AG04450 (cell line): ENCODE results near the gene GLT1D1. TPM values are rescaled to one million over a fixed set of nuclear protein-coding genes. Genes with fewer than 3 reads are reported as not detected.

ENCODE experiments used
- CTCF ChIA-PET: fragments of 300-600, 350-600 bp; formaldehyde crosslinking; extraction: SDS; loops from one replicate; lab custom pipeline; 2022; ENCODE audit warnings: antibody characterized with exemption, inconsistent platforms; lab: Charles Lee
- POLR2A ChIA-PET: fragments of 350-600 bp; formaldehyde crosslinking; extraction: SDS; loops from one replicate; lab custom pipeline; 2021; ENCODE audit warnings: antibody characterized with exemption, inconsistent platforms; lab: Yijun Ruan, JAX
- DNase-seq: peaks from one replicate; pipeline ENCODE4 v3.0.0-alpha.2; 2011; ENCODE audit warnings: low read depth, low spot score
- H3K27ac ChIP-seq: one replicate; pipeline ENCODE4 v1.5.1; 2012; ENCODE audit warnings: low read depth, low read length, control low read depth
- H3K27me3 ChIP-seq: one replicate; pipeline ENCODE4 v1.6.0; 2012; ENCODE audit warnings: low read length; ENCODE audit not compliant: control insufficient read depth, insufficient read depth
- H3K4me3 ChIP-seq: 2 replicates; pipeline ENCODE4 v1.5.1; 2011; ENCODE audit warnings: mild to moderate bottlenecking, low read depth, low read length, control low read depth
- H3K9me3 ChIP-seq: 2 replicates; pipeline ENCODE4 v1.5.1; 2012; ENCODE audit warnings: low read length; ENCODE audit not compliant: control insufficient read depth, insufficient read depth
- CTCF ChIP-seq: IDR thresholded peaks from 2 replicates; pipeline ENCODE4 v1.5.1; 2011; ENCODE audit warnings: low read depth, low read length, control low read depth, inconsistent platforms
- polyA plus RNA-seq: library from polyadenylated mRNA; depleted of rRNA; stranded (reverse); fragments of >200 nt; gene quantifications from 2 replicates; pipeline ENCODE4 v1.2.3, GENCODE V29; 2011

Gene GLT1D1
- polyA plus RNA-seq, 1 experiment = not detected

GRCh38 chr12:128820723-128821432, 32.4 kb upstream of the GLT1D1 start:
- Histone ChIP-seq H3K27ac (no peak overlapping the region), H3K4me3 (no peak overlapping the region), H3K27me3 (no peaks in the 10 kb centered on the region), H3K9me3 (no peaks in the 10 kb centered on the region)
- TF ChIP-seq CTCF = no peak
- POLR2A ChIA-PET = no interaction called here
- CTCF ChIA-PET = interaction anchor here (1.2 kb wide), 1 partner anchor 39 kb away, joined by 7 read pairs; no protein-coding TSS in a partner anchor
- DNase-seq = no peak

GRCh38 chr12:128823216-128823915, 29.9 kb upstream of the GLT1D1 start:
- no peak for TF ChIP-seq CTCF
- H3K27ac ChIP-seq = no peak overlapping the region
- H3K4me3 ChIP-seq = peak overlapping the region; percentile 98
- H3K9me3 ChIP-seq = peaks cover 3% of the 10 kb centered on the region; the same call in 1 of the 2 replicates
- no peak for DNase-seq
- no peaks in the 10 kb centered on the region for H3K27me3 ChIP-seq
- CTCF ChIA-PET = no interaction called here
- POLR2A ChIA-PET = no interaction called here

- POLR2A ChIA-PET = interaction anchor here (0.7 kb wide), 2 partner anchors 41 to 57 kb away, joined by 3 read pairs; no protein-coding TSS in a partner anchor
- H3K4me3 ChIP-seq = peak within 1 kb of the TSS; percentile 98
- peak; percentile 24; the same call in 1 of the 2 replicates for TF ChIP-seq CTCF
- CTCF ChIA-PET = no interaction called here
- H3K27me3 ChIP-seq = no peaks in the 10 kb centered on the region
- peak; percentile 63 for DNase-seq
- H3K9me3 ChIP-seq = peaks cover 3% of the 10 kb centered on the region; the same call in 1 of the 2 replicates
- peak within 1 kb of the TSS; percentile 77 for H3K27ac ChIP-seq
Measured at GRCh38 chr12:128823916-128824839, 29.1 kb upstream of the GLT1D1 start, which contains the start of gene SLC15A4. SLC15A4 (minus strand) TSS chr12:128823958; CDS start chr12:128823943, 15 bp downstream.

- no peak for TF ChIP-seq CTCF
- ChIA-PET POLR2A (no interaction called here), CTCF (no interaction called here)
- Histone ChIP-seq H3K9me3 (peaks cover 3% of the 10 kb centered on the region; the same call in 1 of the 2 replicates), H3K27me3 (no peaks in the 10 kb centered on the region), H3K4me3 (no peak overlapping the region), H3K27ac (no peak overlapping the region)
- DNase-seq = no peak
Measured at GRCh38 chr12:128825835-128826234, 27.4 kb upstream of the GLT1D1 start.
